Measurements from ENCODE around the gene MMS22L.
A peak's percentile ranks its signal among the peaks of the same experiment; 100 is the strongest.
"Not testable (repeated sequence)": the region's sequence is repeated elsewhere in the genome, so short reads cannot be mapped to it uniquely, and the experiment has no call there.

The MMS22L gene

DNA sequence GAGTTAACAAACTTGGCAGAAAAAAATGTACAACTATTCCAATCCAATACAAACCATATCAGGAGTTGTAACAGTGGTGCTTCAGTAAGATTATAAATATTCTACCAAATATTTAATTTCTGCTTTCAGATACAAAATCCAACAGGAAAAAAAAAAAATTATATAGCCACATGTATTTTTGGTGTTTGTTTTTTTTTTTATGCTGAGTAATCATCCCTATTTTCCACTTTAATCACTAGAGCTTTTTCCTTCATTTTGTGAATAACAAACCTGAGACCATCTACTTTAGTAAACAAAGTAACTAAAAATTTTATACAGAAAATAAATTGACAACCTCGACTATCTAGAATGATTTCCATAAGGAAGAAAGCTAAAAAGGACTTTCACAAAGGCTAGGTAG, 36.2 kb downstream of the MMS22L start:
- DNase-seq (ENCODE audit: extremely low read depth in 1 of 2, low read depth in 1 of 2) = no peak

DNA sequence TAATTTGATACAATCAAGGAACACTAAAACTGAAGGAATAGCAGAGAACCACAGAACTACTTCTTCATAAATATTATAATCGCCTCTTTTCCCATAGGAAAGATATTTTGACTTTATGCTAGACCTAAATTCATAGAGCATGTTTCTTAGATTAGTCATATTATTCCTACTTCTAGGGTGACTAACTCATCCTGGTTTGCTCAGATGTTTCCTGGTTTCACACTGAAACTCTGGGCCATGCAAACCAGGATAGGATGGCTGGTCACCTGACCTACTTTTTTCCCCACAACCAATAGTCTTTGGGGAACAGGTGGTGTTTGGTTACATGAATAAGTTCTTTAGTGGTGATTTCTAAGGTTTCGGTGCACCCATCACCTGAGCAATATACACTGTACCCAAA, 42.8 kb downstream of the MMS22L start:
- no peak for DNase-seq (ENCODE audit: extremely low read depth in 1 of 2, low read depth in 1 of 2)

DNA sequence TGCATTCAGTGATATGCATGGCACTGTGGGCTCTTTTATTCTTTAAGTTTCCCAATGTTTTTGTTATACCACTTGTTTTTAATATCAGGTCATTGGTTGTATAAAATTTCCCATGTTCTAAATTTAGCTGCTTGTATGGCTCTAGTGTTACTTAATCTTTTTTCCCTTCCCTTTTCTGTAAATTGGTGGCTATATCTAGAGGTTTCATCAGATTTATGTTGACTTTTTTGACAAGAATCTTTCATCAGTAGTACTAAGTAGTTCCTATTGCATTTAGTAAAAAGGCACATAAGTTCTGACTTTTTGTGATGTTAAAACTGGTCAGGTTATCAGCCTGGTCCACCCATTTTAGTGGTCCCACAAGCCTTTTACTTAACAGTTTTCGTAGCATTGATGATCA, 51.1 kb downstream of the MMS22L start:
- no peak for DNase-seq (ENCODE audit: extremely low read depth in 1 of 2, low read depth in 1 of 2)

DNA sequence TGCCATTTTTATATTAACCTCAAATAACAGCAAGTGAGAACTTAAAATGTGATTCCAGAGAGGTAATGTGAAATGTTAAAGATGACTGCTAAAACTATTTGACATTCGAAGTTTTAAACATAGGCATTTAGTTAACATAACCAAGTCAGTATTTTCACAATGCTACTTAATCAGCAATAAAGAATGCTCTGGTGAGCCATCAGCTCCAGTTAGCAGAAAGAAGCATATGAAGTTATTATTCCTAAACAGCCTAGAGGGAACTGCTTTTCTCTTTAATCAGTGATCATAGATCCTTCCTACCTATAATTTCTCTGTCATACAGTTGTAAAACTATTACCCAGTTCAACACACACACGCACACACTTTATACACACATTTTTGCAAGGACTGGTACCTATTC, 60.1 kb downstream of the MMS22L start:
- no peak for DNase-seq (ENCODE audit: extremely low read depth in 1 of 2, low read depth in 1 of 2)

GRCh38 chr6:97218912-97219311, 64.1 kb downstream of the MMS22L start:
- no peak for DNase-seq (ENCODE audit: extremely low read depth in 1 of 2, low read depth in 1 of 2)

- no peak for DNase-seq (ENCODE audit: extremely low read depth in 1 of 2, low read depth in 1 of 2)
Measured at GRCh38 chr6:97215157-97215769, 67.8 kb downstream of the MMS22L start.

DNA sequence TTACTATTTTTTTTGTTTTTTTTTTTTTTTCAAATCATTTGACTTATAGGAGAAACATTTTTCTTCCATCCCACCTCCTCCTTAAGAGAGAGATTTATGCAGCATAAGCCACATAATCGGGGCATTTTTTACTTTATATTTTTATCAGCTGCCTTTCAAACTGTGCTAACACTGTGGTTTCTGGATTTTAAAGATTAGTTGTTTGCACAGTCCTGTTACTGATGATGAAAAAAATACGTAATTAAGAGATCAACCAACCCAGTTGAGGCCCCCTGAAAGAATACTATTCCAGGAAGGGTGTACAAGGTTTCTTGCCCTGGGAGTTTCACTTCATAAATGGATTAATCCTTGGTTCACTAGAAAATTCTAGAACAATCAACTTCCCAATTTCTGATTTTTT, 68.3 kb downstream of the MMS22L start:
- DNase-seq (ENCODE audit: extremely low read depth in 1 of 2, low read depth in 1 of 2) = no peak

GRCh38 chr6:97207383-97207782, 75.6 kb downstream of the MMS22L start:
- no peak for DNase-seq (ENCODE audit: extremely low read depth in 1 of 2, low read depth in 1 of 2)

- DNase-seq (ENCODE audit: extremely low read depth in 1 of 2, low read depth in 1 of 2) = no peak
Measured at GRCh38 chr6:97205966-97206365, 77.0 kb downstream of the MMS22L start.

DNA sequence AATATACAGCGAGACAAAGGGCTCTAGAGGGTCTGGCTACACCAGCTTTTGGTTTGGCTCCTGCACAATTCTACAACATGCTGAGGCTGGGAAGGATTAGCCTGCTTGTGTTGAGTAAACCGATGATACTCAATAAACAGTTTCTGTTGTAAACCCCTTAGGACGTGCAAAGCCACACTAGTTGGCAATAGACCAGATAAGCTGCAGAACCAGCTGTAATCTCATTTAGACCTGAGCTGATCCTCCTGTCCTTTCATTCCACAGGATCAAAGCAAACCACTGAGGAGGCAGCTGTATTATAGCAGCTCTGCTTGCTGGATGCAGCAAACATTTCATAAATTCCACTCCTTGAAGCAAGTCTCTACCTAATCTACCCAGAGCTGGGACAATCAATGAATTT, 79.7 kb downstream of the MMS22L start:
- no peak for DNase-seq (ENCODE audit: extremely low read depth in 1 of 2, low read depth in 1 of 2)

DNA sequence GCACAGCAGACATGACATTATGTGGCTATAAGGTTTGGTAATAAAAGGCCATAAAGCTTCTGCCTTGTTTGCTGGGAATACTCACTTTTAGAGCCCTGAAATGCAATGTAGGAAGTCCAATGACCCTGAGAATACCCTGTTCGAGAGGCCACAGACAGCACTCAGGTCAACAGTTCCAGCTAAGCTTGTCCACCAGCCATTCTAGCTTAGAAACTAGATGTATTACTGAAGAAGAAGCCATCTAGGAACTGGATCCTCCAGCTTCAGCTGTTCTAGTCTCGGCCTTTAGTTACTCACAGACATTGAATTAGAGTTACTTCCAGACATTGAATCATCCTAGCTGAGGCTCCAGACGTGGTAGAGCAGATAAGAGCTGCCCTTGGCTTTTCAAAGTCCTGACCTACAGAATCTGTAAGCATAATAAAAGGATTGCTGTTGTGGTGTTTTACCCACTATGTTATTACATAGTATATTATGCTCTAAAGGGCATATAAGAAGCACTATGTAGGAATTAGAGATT, 84.9 kb downstream of the MMS22L start:
- no peak for DNase-seq (ENCODE audit: extremely low read depth in 1 of 2, low read depth in 1 of 2)

GRCh38 chr6:97195117-97195516, 87.9 kb downstream of the MMS22L start:
- DNase-seq (ENCODE audit: extremely low read depth in 1 of 2, low read depth in 1 of 2) = no peak

DNA sequence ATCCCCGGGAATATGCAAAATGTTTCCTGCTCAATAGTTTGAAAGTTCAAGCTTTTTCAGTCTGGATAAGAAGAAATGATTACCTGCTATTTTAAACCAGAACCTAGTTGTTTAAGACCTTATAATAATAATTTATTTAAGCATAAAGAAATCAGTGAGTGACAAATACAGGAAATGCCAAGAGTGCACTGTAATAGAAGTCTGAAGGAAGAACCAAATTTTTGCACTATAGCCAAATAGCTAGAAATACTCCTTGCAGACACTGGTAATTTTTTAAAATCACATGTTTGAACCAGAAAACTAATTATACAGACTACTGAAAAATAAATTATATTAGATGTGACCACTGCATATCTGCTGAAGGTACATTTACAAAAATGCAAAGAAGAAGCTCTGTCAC, 93.2 kb downstream of the MMS22L start:
- no peak for DNase-seq (ENCODE audit: extremely low read depth in 1 of 2, low read depth in 1 of 2)

DNA sequence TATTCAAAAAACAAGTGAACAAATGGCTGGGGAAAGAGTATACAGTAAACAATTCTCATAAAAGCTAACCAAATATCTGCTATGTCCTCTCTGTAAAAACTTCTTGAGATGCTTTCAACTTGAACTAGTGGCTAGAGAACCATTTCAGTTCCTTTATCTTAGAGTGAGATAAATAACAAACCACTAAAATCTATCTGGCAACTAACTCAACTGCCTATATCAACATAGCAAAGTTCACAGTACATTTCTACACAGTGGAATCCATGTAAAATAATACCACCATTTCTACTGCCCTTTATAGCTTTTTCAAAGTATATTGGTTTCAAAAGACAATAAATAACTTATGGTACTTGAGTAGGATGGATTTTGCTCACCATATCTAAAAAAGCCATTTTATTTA, 95.1 kb downstream of the MMS22L start:
- DNase-seq (ENCODE audit: extremely low read depth in 1 of 2, low read depth in 1 of 2) = no peak

- peak in 1 of 2 donors; percentile 19 for DNase-seq (ENCODE audit: extremely low read depth in 1 of 2, low read depth in 1 of 2)
Measured at GRCh38 chr6:97186416-97186999, 96.5 kb downstream of the MMS22L start.

GRCh38 chr6:97177905-97178304, 105.1 kb downstream of the MMS22L start:
- DNase-seq (ENCODE audit: extremely low read depth in 1 of 2, low read depth in 1 of 2) = no peak

GRCh38 chr6:97176468-97176867, 106.5 kb downstream of the MMS22L start:
- DNase-seq (ENCODE audit: extremely low read depth in 1 of 2, low read depth in 1 of 2) = no peak

DNA sequence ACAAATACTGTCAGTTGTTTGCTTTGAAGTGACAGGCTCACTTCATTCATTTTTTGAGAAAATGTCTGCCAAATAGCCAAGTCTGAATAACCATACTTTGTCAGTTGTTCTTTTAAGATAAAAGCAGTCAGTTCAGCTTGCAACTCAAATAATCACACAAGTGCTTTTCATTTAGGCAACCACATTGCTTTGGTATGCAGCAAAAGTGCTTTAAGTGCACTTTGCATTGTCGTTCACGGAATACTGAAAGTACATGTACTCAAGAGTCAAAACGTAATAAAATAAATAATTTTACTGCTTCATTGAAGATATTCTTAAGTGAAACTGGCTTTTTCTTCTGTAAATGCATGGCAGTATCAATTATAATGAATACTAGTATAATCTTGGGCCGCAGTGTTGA, 107.2 kb downstream of the MMS22L start:
- DNase-seq (ENCODE audit: extremely low read depth in 1 of 2, low read depth in 1 of 2) = no peak

DNA sequence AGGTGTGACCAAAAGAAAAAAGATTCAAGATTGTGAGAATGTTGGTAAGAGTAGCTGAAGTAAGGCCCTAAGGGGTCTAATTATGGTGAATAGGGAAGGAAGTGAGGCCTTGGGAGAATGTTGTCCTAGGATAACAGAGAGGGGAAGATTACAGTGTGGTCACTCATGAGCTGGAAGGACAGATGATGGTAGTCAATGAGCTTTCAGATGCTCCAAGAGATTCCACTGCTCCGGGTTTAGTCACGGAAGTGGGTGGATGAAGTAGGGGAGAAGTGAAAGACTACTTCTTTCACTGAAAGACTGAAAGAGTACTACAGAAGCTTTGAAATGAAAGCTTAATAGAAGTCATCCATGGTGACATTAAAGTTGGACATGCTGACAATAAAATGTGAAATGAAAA, 108.5 kb downstream of the MMS22L start:
- DNase-seq (ENCODE audit: extremely low read depth in 1 of 2, low read depth in 1 of 2) = no peak

- DNase-seq (ENCODE audit: extremely low read depth in 1 of 2, low read depth in 1 of 2) = no peak
Measured at GRCh38 chr6:97160280-97160679, 122.7 kb downstream of the MMS22L start.

- DNase-seq (ENCODE audit: extremely low read depth in 1 of 2, low read depth in 1 of 2) = not testable (repeated sequence)
Measured at GRCh38 chr6:97155447-97155846, 127.6 kb downstream of the MMS22L start.

GRCh38 chr6:97154015-97154414, 129.0 kb downstream of the MMS22L start:
- no peak for DNase-seq (ENCODE audit: extremely low read depth in 1 of 2, low read depth in 1 of 2)

GRCh38 chr6:97151601-97152000, 131.4 kb downstream of the MMS22L start:
- no peak for DNase-seq (ENCODE audit: extremely low read depth in 1 of 2, low read depth in 1 of 2)
